ENCODE measurements around the gene ATP2B3. TPM values are rescaled to one million over a fixed set of nuclear protein-coding genes. Genes with fewer than 3 reads are reported as not detected.

The ATP2B3 gene
- total RNA-seq, 4 donors from 2014 or later: 0.13 to 0.37 (median 0.31) TPM; not detected in 1

- H3K36me3 ChIP-seq: no peaks in the 10 kb centered on the region
These were observed 110.7 kb downstream of the ATP2B3 start for GRCh38 chrX:153628129-153628528.

DNA sequence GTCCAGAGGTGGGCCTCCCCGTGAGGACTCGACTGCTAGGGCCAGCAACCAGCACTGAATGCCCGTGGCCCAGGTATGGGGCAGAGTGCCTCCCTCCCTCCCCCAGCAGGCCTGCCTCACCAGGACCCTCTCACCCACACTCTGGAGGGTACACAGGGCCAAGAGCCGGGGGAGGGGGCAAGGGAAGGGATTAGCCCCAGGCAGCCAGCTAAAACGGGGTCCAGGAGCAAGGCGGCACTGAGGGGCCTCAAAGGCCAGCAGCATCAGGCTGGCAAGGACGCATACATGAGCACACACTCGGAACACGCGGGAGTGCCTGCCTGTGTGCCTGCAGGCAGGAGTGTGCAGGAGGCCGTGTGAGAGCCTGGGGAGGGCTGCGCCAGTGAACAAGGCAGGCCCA is 111.2 kb downstream of the ATP2B3 start:
- Histone ChIP-seq H3K4me3 (no peak overlapping the region), H3K4me1 (no peaks in the 10 kb centered on the region), H3K9me3 (no peaks in the 10 kb centered on the region), H3K36me3 (no peaks in the 10 kb centered on the region), H3K27me3 (no peaks in the 10 kb centered on the region), H3K27ac (no peak overlapping the region)
- no peak for ATAC-seq
- TF ChIP-seq EP300 (IDR thresholded peaks at IDR 0.05): no peak
- no peak for TF ChIP-seq POLR2A (IDR thresholded peaks at IDR 0.05)
- no peak for TF ChIP-seq POLR2AphosphoS5 (IDR thresholded peaks at IDR 0.05)
- TF ChIP-seq, protein P1, sequence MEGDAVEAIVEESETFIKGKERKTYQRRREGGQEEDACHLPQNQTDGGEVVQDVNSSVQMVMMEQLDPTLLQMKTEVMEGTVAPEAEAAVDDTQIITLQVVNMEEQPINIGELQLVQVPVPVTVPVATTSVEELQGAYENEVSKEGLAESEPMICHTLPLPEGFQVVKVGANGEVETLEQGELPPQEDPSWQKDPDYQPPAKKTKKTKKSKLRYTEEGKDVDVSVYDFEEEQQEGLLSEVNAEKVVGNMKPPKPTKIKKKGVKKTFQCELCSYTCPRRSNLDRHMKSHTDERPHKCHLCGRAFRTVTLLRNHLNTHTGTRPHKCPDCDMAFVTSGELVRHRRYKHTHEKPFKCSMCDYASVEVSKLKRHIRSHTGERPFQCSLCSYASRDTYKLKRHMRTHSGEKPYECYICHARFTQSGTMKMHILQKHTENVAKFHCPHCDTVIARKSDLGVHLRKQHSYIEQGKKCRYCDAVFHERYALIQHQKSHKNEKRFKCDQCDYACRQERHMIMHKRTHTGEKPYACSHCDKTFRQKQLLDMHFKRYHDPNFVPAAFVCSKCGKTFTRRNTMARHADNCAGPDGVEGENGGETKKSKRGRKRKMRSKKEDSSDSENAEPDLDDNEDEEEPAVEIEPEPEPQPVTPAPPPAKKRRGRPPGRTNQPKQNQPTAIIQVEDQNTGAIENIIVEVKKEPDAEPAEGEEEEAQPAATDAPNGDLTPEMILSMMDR (IDR thresholded peaks at IDR 0.05): no peak
- WGBS, 2 donors (ENCODE audit: low coverage in 1 of 2): no CpG with 5 or more reads among the region's 12 CpGs

More at GRCh38 chrX:153628129-153628528, 110.7 kb downstream of the ATP2B3 start:
- no CpG with 5 or more reads among the region's 8 CpGs for WGBS, 2 donors (ENCODE audit: low coverage in 1 of 2)
- Histone ChIP-seq H3K4me1 (no peaks in the 10 kb centered on the region), H3K9me3 (no peaks in the 10 kb centered on the region), H3K27me3 (no peaks in the 10 kb centered on the region), H3K27ac (no peak overlapping the region), H3K4me3 (no peak overlapping the region)
- TF ChIP-seq, protein P1 (IDR thresholded peaks at IDR 0.05): no peak
- no peak for TF ChIP-seq POLR2AphosphoS5 (IDR thresholded peaks at IDR 0.05)
- TF ChIP-seq POLR2A (IDR thresholded peaks at IDR 0.05): no peak
- no peak for TF ChIP-seq EP300 (IDR thresholded peaks at IDR 0.05)
- ATAC-seq: no peak

- no peak overlapping the region for H3K4me3 ChIP-seq
- H3K27ac ChIP-seq: no peak overlapping the region
- H3K27me3 ChIP-seq: no peaks in the 10 kb centered on the region
- no peaks in the 10 kb centered on the region for H3K4me1 ChIP-seq
- no peak for ATAC-seq
- whole genome bisulfite sequencing, 2 donors (ENCODE audit: low coverage in 1 of 2): 60 to 100% methylated on average over 1 to 2 of the region's 2 CpGs
- H3K9me3 ChIP-seq: no peaks in the 10 kb centered on the region
- H3K36me3 ChIP-seq: no peaks in the 10 kb centered on the region
- TF ChIP-seq POLR2AphosphoS5 (IDR thresholded peaks at IDR 0.05): no peak
- TF ChIP-seq EP300 (IDR thresholded peaks at IDR 0.05): no peak
- TF ChIP-seq, protein P1 (IDR thresholded peaks at IDR 0.05): no peak
- TF ChIP-seq POLR2A (IDR thresholded peaks at IDR 0.05): no peak
These were observed 113.9 kb downstream of the ATP2B3 start for GRCh38 chrX:153631346-153631745.

DNA sequence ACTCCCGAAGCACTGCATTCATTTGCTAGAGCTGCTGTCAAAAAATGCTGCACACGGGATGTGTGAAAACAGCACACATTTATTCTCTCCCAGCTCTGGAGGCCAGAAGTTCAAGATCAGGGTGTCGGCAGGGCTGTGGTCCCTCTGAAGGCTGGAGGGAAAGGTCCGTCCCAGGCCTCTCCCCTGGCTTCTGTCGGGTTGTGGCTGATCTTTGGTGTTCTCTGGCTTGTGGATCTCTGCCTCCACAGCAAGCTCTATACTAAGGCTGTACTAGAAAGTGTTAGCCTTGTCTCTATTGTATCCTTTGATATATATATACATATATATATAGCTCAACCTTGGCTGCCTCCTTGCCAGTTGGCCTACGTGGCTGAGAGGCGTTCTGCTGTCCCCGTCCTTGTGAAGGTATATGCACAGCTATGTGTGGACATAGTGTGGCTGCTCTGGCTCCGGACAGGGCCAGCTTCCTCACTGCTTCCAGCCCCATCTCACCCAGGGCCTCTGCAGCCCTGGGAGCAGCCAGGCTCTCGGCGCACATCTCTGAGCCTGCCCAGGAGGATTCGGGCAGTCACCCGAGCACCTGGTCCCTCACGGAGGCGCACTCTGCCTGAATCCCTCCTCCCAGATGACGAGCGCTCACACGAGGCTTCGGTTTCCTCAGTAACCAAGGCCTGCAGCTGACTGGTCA is 114.6 kb downstream of the ATP2B3 start:
- Histone ChIP-seq H3K4me1 (no peaks in the 10 kb centered on the region), H3K4me3 (no peak overlapping the region), H3K27ac (no peak overlapping the region), H3K27me3 (no peaks in the 10 kb centered on the region), H3K9me3 (no peaks in the 10 kb centered on the region), H3K36me3 (no peaks in the 10 kb centered on the region)
- TF ChIP-seq, protein P1 (IDR thresholded peaks at IDR 0.05): no peak
- no peak for TF ChIP-seq POLR2A (IDR thresholded peaks at IDR 0.05)
- no peak for ATAC-seq
- 93% methylated on average over 5 of the region's 19 CpGs; no CpG with 5 or more reads in 1 of the 2 donors for WGBS, 2 donors (ENCODE audit: low coverage in 1 of 2)

Other genes with a start within 250 kb of the ATP2B3 start
- gene PNMA6F, start 195.9 kb upstream of the ATP2B3 start, total RNA-seq: not detected
- 10 to 100 TPM; 13.6 to 20.1 (median 16.2) TPM for gene ZNF275, start 183.5 kb upstream of the ATP2B3 start, total RNA-seq
- gene PNMA6E, start 116.3 kb upstream of the ATP2B3 start, total RNA-seq: not detected
- gene ZFP92, start 106.2 kb upstream of the ATP2B3 start, total RNA-seq: 1 to 10 TPM; 1.5 to 3.8 (median 2.0) TPM
- 1 to 10 TPM in 2 of 4 donors, under 1 TPM in 2; 0.42 to 1.6 (median 0.87) TPM for gene TREX2, start 71.6 kb upstream of the ATP2B3 start, total RNA-seq
- 10 to 100 TPM; 20.2 to 34.0 (median 28.3) TPM for gene HAUS7, start 47.1 kb upstream of the ATP2B3 start, total RNA-seq
- gene BGN, start 22.7 kb upstream of the ATP2B3 start, total RNA-seq: 10 to 100 TPM; 10.4 to 49.4 (median 16.5) TPM
- 10 to 100 TPM; 30.7 to 57.7 (median 51.4) TPM for gene CCNQ, start 81.5 kb downstream of the ATP2B3 start, total RNA-seq
- not detected for gene DUSP9, start 129.6 kb downstream of the ATP2B3 start, total RNA-seq
- gene PNCK, start 156.2 kb downstream of the ATP2B3 start, total RNA-seq: 10 to 100 TPM; 14.4 to 55.9 (median 30.1) TPM
- gene SLC6A8, start 170.3 kb downstream of the ATP2B3 start, total RNA-seq: 10 to 100 TPM; 25.3 to 86.6 (median 37.9) TPM
- 100 to 1,000 TPM in 2 of 4 donors, 10 to 100 TPM in 2; 76.1 to 125 (median 104) TPM for gene BCAP31, start 206.7 kb downstream of the ATP2B3 start, total RNA-seq
- 10 to 100 TPM; 14.4 to 38.8 (median 22.0) TPM for gene ABCD1, start 207.2 kb downstream of the ATP2B3 start, total RNA-seq
- gene PLXNB3, start 246.6 kb downstream of the ATP2B3 start, total RNA-seq: 10 to 100 TPM in 3 of 4 donors, 1 to 10 TPM in 1; 9.2 to 19.2 (median 16.8) TPM